B cell (primary cell): ENCODE measurements around the gene ITGA3.

Source experiments
- CTCF ChIP-seq: fragments of 200-600 bp; IDR thresholded peaks from one replicate; pipeline ENCODE4 v1.8.0; 2022; ENCODE audit warnings: antibody characterized with exemption, mild to moderate bottlenecking
- EZH2 ChIP-seq: IDR thresholded peaks from 2 replicates; pipeline ENCODE4 v1.6.1; 2012; ENCODE audit warnings: borderline replicate concordance, low read depth, mild to moderate bottlenecking, moderate library complexity, low read length; ENCODE audit not compliant: insufficient read depth, poor library complexity, severe bottlenecking

DNA sequence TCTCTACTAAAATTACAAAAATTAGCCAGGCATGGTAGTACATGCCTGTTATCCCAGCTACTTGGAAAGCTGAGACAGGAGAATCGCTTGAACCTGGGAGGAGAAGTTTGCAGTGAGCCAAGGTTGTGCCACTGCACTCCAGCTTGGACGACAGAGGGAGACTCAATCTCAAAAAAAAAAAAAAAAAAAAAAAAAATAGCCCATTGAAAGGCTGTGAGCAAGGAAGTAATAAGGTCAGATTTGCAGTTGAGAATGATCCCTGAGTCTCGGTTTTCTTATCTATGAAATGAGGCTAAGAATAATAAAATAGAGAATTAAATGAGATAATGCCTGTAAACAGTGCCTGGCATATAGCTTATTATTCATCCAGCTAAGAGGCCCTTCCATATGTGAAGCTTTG, 37.9 kb downstream of the ITGA3 start:
- TF ChIP-seq CTCF (no peak), EZH2 (no peak)
